T-helper 2 cell treated with Interferon-gamma antibody and Interleukin-4, amounts not matched to agents 5 μg/mL and 100 μg/mL, for 36 hours (primary cell): Measurements from ENCODE around the gene VIL1.

ENCODE experiments used
- DNase-seq: peaks from one replicate; pipeline ENCODE4 v3.0.0; 2021; ENCODE audit warnings: low spot score
- H3K27ac Mint-ChIP-seq: one replicate; pipeline ENCODE4 v1.8.0; 2021; ENCODE audit warnings: mild to moderate bottlenecking, mixed read lengths
- H3K27me3 Mint-ChIP-seq: one replicate; pipeline ENCODE4 v1.8.0; 2021; ENCODE audit warnings: low read depth, mixed read lengths
- H3K36me3 Mint-ChIP-seq: one replicate; pipeline ENCODE4 v1.8.0; 2021; ENCODE audit warnings: low read depth, mixed read lengths
- H3K4me1 Mint-ChIP-seq: one replicate; pipeline ENCODE4 v1.8.0; 2021; ENCODE audit warnings: low read depth, mixed read lengths
- H3K4me3 Mint-ChIP-seq: one replicate; pipeline ENCODE4 v1.8.0; 2022; ENCODE audit warnings: mild to moderate bottlenecking, moderate library complexity, mixed read lengths
- H3K9me3 Mint-ChIP-seq: one replicate; pipeline ENCODE4 v1.8.0; 2021; ENCODE audit warnings: mixed read lengths

The VIL1 gene

DNA sequence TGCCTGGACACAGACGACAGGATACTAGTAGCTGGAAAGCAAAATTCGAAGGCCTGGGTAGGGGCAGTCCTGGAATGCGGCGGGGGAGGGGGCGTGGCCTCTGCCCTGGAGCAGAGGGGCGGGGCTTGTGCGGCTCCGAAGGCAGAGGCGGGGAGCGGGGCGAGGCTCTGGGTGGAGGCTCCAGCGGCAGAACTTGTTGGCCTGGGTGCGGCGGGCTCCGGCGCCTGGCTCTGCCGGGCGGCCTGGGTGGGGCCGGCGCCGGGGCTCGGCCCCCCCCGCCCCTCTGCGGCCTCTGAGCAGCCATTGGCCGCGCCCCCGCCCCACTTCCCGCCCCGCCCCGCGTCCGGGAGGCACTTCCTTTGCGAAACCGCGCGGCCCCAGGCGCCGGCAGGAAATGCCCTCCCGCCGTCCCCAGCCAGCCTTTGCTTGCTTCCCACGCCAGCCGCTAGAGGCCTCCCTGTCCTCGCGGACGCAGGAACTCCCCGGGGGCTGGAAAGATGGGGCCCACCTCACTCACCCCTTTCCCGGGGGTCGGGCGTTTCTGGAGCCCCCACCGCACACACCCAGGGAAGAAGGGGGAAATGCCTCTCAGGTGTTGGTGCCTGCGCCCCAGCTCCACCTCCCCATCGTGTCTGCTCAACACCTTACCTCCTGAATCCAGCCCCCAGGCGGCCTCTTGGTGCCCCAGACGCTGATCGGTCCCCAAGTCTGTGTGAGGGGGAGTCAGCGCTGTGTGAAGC, 12.5 kb upstream of the VIL1 start:
- peak; percentile 92 for DNase-seq
- Mint-ChIP-seq H3K4me3 (peak overlapping the region; percentile 78), H3K9me3 (no peaks in the 10 kb centered on the region), H3K27me3 (no peaks in the 10 kb centered on the region), H3K36me3 (peaks cover 33% of the 10 kb centered on the region), H3K4me1 (peaks cover 35% of the 10 kb centered on the region), H3K27ac (peak overlapping the region; percentile 90)

DNA sequence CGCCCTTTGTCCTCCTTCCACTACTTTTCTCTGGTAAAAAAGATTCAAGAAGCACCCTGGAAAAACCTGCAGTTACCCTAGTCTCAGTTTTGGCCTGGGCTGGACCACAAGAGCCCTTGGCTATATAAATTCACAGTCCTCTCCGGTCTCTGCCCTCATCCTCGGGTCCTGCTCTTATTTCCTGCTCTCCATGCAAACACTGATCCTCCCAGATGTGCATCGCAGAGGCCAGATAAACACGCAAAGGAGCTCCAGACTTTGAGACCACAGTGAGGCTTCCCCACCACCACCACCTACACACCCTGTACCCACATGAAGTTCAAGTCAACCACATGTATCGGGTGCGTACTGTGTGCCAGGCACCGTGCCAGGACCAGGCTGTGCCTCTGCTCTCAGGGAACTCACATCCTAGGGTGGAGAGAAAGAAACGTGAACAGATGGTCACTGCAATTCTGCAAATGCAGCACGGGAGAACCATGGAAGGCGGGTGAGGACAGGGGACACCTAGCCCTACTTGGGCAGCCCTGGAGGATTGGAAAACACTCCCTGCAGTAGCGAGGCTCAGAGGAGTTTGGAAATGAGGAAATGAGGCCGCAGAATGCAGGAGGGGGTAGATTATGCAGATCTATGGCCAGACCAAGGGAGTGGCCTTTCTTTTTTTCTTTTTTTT, 11.8 kb upstream of the VIL1 start:
- peaks cover 28% of the 10 kb centered on the region for H3K36me3 Mint-ChIP-seq
- peaks cover 35% of the 10 kb centered on the region for H3K4me1 Mint-ChIP-seq
- no peaks in the 10 kb centered on the region for H3K9me3 Mint-ChIP-seq
- peak overlapping the region; percentile 77 for H3K4me3 Mint-ChIP-seq
- DNase-seq, result peak; percentile 55
- H3K27ac Mint-ChIP-seq, result peak overlapping the region; percentile 90
- no peaks in the 10 kb centered on the region for H3K27me3 Mint-ChIP-seq

DNA sequence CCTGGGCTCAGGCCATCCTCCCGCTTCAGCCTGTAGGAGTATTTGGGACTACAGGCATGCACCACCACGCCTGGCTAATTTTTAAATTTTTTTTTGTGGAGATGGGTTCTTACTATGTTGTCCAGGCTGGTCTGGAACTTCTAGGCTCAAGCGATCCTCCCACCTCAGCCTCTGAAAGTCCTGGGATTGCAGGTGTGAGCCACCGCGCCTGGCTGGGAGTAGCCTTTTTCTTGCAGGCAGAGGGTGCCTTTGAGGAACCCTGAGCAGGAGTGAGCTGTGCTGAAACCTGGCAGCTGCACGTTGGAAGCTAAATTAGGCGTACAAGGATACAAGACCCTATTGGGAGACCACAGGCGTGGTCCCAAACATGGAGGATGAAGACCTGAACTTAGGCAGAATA, 11.2 kb upstream of the VIL1 start:
- H3K27ac Mint-ChIP-seq, result peak overlapping the region; percentile 28
- H3K27me3 Mint-ChIP-seq, result no peaks in the 10 kb centered on the region
- peaks cover 22% of the 10 kb centered on the region for H3K36me3 Mint-ChIP-seq
- H3K4me3 Mint-ChIP-seq, result peak overlapping the region; percentile 33
- H3K4me1 Mint-ChIP-seq, result peaks cover 33% of the 10 kb centered on the region
- no peaks in the 10 kb centered on the region for H3K9me3 Mint-ChIP-seq
- no peak for DNase-seq

DNA sequence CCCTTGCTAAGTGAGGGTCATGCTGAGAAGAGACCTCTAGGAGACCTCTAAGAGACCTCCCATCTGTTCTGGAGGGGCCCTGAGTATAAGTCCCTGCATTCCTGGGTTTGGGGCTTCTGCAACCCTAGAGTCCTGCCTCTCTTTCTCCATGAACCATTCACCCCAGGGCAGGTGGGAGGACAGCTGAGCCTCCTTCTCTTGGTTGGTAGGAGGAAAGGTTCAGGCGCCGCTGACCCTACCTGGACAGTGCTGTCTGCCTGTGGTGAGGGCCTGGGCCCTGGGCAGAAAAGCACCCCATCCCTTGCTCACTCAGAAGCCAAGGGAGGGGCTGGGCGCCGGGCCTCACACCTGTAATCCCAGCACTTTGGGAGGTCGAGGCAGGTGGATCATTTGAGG, 604 bp upstream of the VIL1 start:
- H3K27ac Mint-ChIP-seq, result no peak overlapping the region
- no peak overlapping the region for H3K4me3 Mint-ChIP-seq
- no peaks in the 10 kb centered on the region for H3K4me1 Mint-ChIP-seq
- no peaks in the 10 kb centered on the region for H3K9me3 Mint-ChIP-seq
- no peaks in the 10 kb centered on the region for H3K27me3 Mint-ChIP-seq
- no peaks in the 10 kb centered on the region for H3K36me3 Mint-ChIP-seq
- no peak for DNase-seq

DNA sequence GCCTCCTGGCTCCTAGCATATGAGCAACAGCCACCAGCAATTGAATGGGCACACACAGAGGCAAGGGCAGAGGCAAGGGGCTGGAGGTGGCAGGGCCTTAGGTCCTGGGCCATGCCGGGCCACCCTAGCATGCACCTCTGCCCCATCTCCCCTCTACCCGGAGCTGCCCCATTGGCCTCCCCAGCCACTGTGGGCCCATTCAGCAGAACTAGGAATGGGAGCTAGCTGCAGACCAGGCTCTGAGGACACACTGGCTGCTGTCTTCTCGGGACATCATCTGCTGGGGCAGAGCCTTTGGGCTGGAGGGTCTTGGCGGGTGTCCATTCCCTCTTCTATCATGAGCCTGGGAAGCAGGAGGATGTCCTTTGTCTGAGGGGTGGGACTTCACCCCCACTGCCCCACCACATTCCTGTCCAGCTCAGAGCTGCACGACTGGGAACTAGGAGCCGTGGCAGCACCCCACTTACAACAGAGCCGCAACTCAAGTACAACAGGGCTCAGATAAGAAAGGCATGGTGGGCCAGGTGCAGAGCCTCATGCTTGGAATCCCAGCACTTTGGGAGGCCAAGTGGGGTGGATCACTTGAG, 800 bp downstream of the VIL1 start:
- H3K36me3 Mint-ChIP-seq, result no peaks in the 10 kb centered on the region
- H3K27ac Mint-ChIP-seq, result no peak overlapping the region

DNA sequence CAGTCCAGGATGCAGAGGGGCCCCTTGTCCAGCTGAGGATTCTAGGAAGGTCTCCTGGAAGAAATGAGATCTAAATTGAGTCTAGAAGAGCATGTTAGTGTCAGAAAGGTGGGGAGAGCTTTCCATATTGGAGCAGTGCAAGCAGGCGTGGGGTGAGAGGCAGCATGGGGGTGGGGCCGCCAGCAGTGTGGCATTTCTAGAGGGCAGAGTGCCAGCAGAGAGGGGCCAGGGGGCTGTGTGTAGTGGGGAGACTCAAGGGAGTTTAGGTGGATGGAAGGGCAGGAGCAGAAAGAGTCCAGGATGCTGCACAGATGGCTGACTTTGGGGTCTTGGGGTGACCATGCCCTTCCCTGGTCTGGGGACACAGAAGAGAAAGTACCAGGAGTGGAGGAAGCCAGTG, 2.1 kb downstream of the VIL1 start:
- no peaks in the 10 kb centered on the region for H3K9me3 Mint-ChIP-seq
- H3K27me3 Mint-ChIP-seq, result no peaks in the 10 kb centered on the region
- H3K36me3 Mint-ChIP-seq, result no peaks in the 10 kb centered on the region
- no peaks in the 10 kb centered on the region for H3K4me1 Mint-ChIP-seq
- no peak for DNase-seq
- no peak overlapping the region for H3K4me3 Mint-ChIP-seq
- no peak overlapping the region for H3K27ac Mint-ChIP-seq

More for the DNA sequence above, 800 bp downstream of the VIL1 start:
- Mint-ChIP-seq H3K4me1 (no peaks in the 10 kb centered on the region), H3K9me3 (no peaks in the 10 kb centered on the region), H3K27me3 (no peaks in the 10 kb centered on the region), H3K4me3 (no peak overlapping the region)
- no peak for DNase-seq

DNA sequence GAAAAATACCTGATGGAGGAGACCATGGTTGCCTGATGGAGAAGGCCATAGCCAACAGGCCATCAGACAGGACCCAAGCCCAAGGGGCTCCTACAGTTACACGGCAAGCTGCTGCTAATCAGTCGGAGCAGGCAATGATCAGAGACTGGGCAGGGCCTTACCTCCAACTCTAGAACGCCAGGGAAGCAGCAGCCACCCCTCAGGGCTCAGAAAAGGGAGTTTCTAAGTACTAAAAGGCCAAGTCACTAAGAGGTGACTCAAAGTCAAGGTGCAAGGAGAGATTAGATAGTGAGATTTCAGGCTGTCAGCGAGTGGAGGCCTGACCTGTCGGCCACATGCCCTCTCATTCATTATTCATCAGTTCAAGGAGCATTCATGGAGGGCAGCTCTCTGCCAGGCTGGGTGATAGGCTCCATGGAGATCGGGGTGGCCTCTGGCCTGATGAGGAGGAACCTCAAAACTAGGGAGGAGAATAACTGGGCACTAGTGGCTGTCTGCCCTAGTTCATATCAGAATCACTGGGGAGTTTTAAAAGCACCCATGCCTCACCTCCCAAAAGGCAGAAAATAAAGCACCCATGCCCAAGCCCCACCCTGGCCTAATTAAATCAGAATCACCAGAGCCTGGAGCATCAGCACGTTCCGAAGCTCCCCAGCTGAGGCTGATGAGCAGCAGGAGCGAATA, 3.6 kb downstream of the VIL1 start:
- no peaks in the 10 kb centered on the region for H3K9me3 Mint-ChIP-seq
- H3K27ac Mint-ChIP-seq, result no peak overlapping the region
- no peaks in the 10 kb centered on the region for H3K4me1 Mint-ChIP-seq
- H3K36me3 Mint-ChIP-seq, result no peaks in the 10 kb centered on the region
- no peaks in the 10 kb centered on the region for H3K27me3 Mint-ChIP-seq
- DNase-seq, result no peak
- no peak overlapping the region for H3K4me3 Mint-ChIP-seq

DNA sequence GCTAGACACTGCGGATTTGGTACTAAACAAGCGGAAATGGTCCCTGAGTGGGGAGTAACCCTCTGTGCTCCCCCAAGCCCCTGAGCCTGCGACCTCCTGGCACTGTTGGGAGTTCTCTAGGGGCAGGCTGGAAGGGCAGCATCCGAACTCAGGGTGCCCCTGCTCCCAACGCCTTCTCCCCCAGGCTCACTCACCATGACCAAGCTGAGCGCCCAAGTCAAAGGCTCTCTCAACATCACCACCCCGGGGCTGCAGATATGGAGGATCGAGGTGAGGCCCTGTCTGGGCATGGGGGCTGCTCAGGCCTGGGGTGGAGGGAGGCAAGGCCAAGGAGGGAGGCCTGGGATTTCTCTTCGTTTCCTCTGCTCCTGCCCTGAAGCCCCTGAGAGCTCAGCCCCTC, 4.7 kb downstream of the VIL1 start:
- Mint-ChIP-seq H3K36me3 (no peaks in the 10 kb centered on the region), H3K27me3 (no peaks in the 10 kb centered on the region), H3K4me3 (no peak overlapping the region), H3K4me1 (no peaks in the 10 kb centered on the region), H3K9me3 (no peaks in the 10 kb centered on the region), H3K27ac (no peak overlapping the region)
- no peak for DNase-seq

DNA sequence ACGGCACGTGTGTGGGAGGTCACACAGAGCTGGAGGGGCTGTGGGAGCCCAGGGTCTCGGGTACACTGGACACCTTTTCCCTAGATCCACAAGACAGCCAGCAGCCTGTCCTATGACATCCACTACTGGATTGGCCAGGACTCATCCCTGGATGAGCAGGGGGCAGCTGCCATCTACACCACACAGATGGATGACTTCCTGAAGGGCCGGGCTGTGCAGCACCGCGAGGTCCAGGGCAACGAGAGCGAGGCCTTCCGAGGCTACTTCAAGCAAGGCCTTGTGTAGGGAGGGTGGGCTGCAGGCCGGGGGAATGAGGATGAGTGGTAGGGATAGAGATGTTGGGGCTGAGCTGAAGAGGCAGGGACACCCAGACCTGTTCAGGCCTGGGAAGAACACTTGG, 6.6 kb downstream of the VIL1 start:
- no peak for DNase-seq
- Mint-ChIP-seq H3K27ac (no peak overlapping the region), H3K9me3 (no peaks in the 10 kb centered on the region), H3K4me1 (no peaks in the 10 kb centered on the region), H3K27me3 (no peaks in the 10 kb centered on the region), H3K36me3 (no peaks in the 10 kb centered on the region), H3K4me3 (no peak overlapping the region)

DNA sequence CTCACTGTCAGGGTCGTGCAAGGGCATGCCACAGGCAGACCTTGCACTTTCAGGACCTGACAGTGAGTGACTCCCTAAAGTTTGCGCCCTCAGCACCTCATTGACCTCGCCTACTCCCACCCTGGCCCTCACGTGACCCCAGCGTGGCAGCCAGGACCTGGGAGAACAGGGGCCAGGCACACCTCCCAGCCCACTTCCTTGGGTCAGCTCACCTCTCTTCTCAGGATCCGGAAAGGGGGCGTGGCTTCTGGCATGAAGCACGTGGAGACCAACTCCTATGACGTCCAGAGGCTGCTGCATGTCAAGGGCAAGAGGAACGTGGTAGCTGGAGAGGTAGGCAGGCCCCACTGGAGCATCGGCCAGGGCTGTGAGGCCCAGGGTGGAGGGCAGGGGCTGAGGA, 8.8 kb downstream of the VIL1 start:
- DNase-seq, result no peak
- Mint-ChIP-seq H3K4me3 (no peak overlapping the region), H3K27ac (no peak overlapping the region), H3K9me3 (no peaks in the 10 kb centered on the region), H3K36me3 (no peaks in the 10 kb centered on the region), H3K4me1 (peaks cover 2% of the 10 kb centered on the region), H3K27me3 (peaks cover 5% of the 10 kb centered on the region)

DNA sequence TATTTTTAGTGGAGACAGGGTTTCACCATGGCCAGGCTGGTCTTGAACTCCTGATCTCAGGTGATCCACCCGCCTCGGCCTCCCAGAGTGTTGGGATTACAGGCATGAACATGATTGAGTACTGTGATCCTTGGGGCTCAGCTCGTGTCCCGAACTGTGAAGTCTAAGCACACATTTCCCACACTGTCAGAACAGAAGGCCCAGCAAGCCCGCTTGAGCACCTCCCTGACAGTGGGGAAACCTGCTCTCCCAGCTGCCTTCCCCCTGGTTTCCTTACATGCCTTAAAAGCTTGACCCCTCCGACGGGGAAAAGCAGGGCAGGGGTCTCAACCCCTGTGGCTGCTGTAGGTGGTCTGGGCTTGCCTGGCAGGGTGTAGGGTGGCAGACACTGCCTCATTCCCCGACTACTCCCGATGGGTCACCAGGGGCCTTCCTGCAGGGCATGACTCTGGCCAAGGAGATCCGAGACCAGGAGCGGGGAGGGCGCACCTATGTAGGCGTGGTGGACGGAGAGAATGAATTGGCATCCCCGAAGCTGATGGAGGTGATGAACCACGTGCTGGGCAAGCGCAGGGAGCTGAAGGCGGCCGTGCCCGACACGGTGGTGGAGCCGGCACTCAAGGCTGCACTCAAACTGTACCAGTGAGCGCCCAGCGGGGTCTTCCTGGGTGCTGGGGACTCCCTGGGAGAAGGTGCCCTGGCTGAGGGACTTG, 10.1 kb downstream of the VIL1 start:
- no peaks in the 10 kb centered on the region for H3K36me3 Mint-ChIP-seq
- H3K27ac Mint-ChIP-seq, result no peak overlapping the region
- no peaks in the 10 kb centered on the region for H3K9me3 Mint-ChIP-seq
- H3K4me1 Mint-ChIP-seq, result peaks cover 2% of the 10 kb centered on the region
- DNase-seq, result no peak
- peaks cover 5% of the 10 kb centered on the region for H3K27me3 Mint-ChIP-seq
- no peak overlapping the region for H3K4me3 Mint-ChIP-seq

DNA sequence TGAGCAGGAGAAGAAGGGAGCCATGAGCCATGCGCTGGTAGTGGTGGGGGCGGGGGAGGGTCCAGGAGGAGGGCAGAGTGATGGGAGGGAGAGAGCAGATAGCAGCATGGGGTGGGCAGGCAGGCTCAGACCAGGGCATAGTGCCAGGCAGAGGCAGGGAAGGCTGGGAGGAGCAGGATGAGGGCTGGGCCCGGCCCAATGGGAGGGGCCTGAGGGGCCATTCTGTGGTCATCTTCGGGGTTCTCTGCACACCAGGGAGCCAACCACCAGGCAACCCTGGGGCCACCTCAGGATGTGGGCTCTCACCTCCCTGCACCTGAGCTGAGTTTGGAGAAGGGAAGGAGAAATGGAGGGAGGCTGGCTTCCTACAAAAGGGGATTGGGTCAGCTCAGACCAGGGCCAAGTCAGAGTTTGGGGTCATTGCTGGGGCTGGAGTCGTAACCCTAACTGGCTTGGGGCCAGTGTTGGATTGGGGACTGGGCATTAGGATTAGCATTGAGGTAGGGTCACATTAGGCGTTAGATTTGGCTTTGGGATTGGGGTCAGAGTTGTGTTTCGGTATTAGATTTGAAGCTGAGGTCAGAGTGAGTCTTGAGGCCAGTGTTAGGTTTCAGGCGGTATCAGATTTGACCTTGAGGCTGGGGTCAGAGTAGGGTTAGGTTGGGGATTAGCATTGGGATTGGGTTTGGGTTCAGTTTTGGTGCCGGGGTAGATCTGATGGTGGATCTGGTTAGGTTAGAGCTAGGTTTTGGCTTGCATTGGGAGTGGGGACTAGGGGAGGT, 11.2 kb downstream of the VIL1 start:
- DNase-seq, result no peak
- no peak overlapping the region for H3K4me3 Mint-ChIP-seq
- peaks cover 5% of the 10 kb centered on the region for H3K27me3 Mint-ChIP-seq
- no peaks in the 10 kb centered on the region for H3K36me3 Mint-ChIP-seq
- no peaks in the 10 kb centered on the region for H3K9me3 Mint-ChIP-seq
- H3K27ac Mint-ChIP-seq, result no peak overlapping the region
- H3K4me1 Mint-ChIP-seq, result peaks cover 2% of the 10 kb centered on the region

DNA sequence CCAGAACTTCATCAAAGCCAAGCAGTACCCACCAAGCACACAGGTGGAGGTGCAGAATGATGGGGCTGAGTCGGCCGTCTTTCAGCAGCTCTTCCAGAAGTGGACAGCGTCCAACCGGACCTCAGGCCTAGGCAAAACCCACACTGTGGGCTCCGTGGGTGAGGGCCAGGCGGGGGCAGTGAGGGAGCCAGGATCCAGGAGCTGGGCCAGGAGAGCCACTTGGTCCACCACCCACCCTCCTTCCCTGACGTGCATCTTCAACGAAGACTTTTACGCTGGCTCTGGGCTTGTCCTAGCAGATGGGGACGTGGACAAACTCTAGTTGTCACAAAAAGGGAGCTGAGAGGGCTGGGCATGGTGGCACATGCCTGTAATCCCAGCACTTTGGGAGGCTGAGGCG, 11.8 kb downstream of the VIL1 start:
- DNase-seq, result no peak
- Mint-ChIP-seq H3K9me3 (no peaks in the 10 kb centered on the region), H3K36me3 (no peaks in the 10 kb centered on the region), H3K4me1 (peaks cover 2% of the 10 kb centered on the region), H3K4me3 (no peak overlapping the region), H3K27me3 (peaks cover 5% of the 10 kb centered on the region), H3K27ac (no peak overlapping the region)
